GM12878 (cell line): ENCODE results near the gene GPRIN2. TPM values are rescaled to one million over a fixed set of nuclear protein-coding genes. Genes with fewer than 3 reads are reported as not detected.

ENCODE experiments used
- HDGF ChIP-seq: fragments of 450-650 bp; IDR thresholded peaks from 2 replicates; pipeline ENCODE4 v1.6.1; 2016; ENCODE audit warnings: antibody characterized with exemption
- MTA3 ChIP-seq: IDR thresholded peaks from 2 replicates; pipeline ENCODE4 v1.6.1; 2012; ENCODE audit warnings: low read length, inconsistent platforms, borderline replicate concordance
- NFYB ChIP-seq: IDR thresholded peaks from 2 replicates; pipeline ENCODE4 v1.6.1; 2011; ENCODE audit warnings: low read depth, mild to moderate bottlenecking, low read length, improper control_type of control experiment, moderate library complexity; ENCODE audit not compliant: insufficient read depth
- NR2C2 ChIP-seq: IDR thresholded peaks from 2 replicates; pipeline ENCODE4 v1.6.1; 2011; ENCODE audit warnings: borderline replicate concordance, low read depth; ENCODE audit not compliant: control insufficient read depth, insufficient read length
- RAD21 ChIP-seq: IDR thresholded peaks from 2 replicates; pipeline ENCODE4 v1.6.1; 2011; ENCODE audit warnings: mild to moderate bottlenecking, low read depth, low read length, moderate library complexity; ENCODE audit not compliant: insufficient read depth
- RCOR1 ChIP-seq: conservative IDR thresholded peaks from 2 replicates; pipeline ENCODE4 v1.6.1; 2012; ENCODE audit warnings: low read depth, low read length, improper control_type of control experiment
- SIX5 ChIP-seq: IDR thresholded peaks from 2 replicates; pipeline ENCODE4 v1.6.1; 2011; ENCODE audit warnings: mild to moderate bottlenecking, low read depth, low read length, moderate library complexity; ENCODE audit not compliant: severe bottlenecking
- ZBTB4 ChIP-seq: fragments of 450-650 bp; formaldehyde crosslinking; IDR thresholded peaks from 2 replicates; pipeline ENCODE4 v1.4.0; 2022; ENCODE audit warnings: mild to moderate bottlenecking, moderate library complexity
- polyA plus RNA-seq, 11 experiments: library from polyadenylated mRNA; depleted of rRNA in 4 of 11; unstranded in 6 of 11; stranded (reverse) in 5 of 11; fragments of >200 nt; fragmentation: Nextera tagmentation in 4 of 11; fragmentation: Illumina TruSeq in 1 of 11; extraction: Ambion mirVana in 4 of 11; extraction: Trizol in 1 of 11; gene quantifications; 1 replicate in 1 of 11; 2 replicates in 10 of 11; pipeline versions ENCODE4 v1.2.1 to v1.2.3, GENCODE V29; 2011 to 2016; ENCODE audit warnings: inconsistent platforms in 2 of 11, missing spikeins in 2 of 11, low read depth in 1 of 11
- total RNA-seq, 4 experiments: library from RNA; depleted of rRNA in 3 of 4; stranded (reverse); fragments of >200 nt in 3 of 4; fragmentation: Illumina TruSeq in 1 of 4; extraction: Trizol in 1 of 4; gene quantifications; 2 replicates each; pipeline versions ENCODE4 v1.2.1 to v1.2.3, GENCODE V29; 2013 to 2021
- TF ChIP-seq, protein P1 (sequence below): fragments of 450-650 bp; IDR thresholded peaks from 2 replicates; pipeline ENCODE4 v1.6.1; 2016; ENCODE audit warnings: mild to moderate bottlenecking

The GPRIN2 gene
- total and polyA plus RNA-seq, 10 of the 15 experiments (the other 5 are each of a cell fraction or from before 2014, with no cell fraction given): 0.13 TPM; not detected in 9

DNA sequence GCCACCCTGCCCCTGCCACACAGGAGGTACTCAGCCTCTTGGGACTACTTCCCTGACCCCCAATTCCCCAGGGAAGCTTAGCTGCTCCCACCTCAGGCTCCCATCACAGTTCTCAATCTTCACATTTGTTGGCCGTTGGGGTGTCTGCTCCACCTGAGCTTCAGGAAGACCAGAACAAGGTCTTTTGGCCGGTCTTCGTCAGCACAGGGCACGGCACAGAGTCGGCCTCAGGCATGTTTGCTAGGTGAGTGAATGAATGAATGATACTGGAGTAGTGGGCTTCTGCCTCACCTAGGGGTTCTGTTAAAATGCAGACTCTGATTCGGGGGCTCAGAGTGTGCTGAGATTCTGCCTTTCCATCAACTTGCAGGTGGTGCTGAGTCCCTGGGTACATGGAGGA is 20.3 kb downstream of the GPRIN2 start (continued):
- TF ChIP-seq ZBTB4 (CRISPR knock-in tag) (no peak), RCOR1 (no peak), NFYB (no peak), HDGF (no peak), NR2C2 (no peak), SIX5 (no peak), MTA3 (no peak), RAD21 (no peak)
- TF ChIP-seq, protein P1, sequence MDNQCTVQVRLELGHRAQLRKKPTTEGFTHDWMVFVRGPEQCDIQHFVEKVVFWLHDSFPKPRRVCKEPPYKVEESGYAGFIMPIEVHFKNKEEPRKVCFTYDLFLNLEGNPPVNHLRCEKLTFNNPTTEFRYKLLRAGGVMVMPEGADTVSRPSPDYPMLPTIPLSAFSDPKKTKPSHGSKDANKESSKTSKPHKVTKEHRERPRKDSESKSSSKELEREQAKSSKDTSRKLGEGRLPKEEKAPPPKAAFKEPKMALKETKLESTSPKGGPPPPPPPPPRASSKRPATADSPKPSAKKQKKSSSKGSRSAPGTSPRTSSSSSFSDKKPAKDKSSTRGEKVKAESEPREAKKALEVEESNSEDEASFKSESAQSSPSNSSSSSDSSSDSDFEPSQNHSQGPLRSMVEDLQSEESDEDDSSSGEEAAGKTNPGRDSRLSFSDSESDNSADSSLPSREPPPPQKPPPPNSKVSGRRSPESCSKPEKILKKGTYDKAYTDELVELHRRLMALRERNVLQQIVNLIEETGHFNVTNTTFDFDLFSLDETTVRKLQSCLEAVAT: no peak
